HCT116 (cell line): ENCODE data around the gene PTGR1. TPM values are rescaled to one million over a fixed set of nuclear protein-coding genes. Genes with fewer than 3 reads are reported as not detected.
A peak's percentile ranks its signal among the peaks of the same experiment; 100 is the strongest.
"Not testable (repeated sequence)": the region's sequence is repeated elsewhere in the genome, so short reads cannot be mapped to it uniquely, and the experiment has no call there.

Experiments
- ATAC-seq: fragments of 200-7000 bp; cut with Tn5 transposase; 2 replicates; pipeline ENCODE4 v1.9.1; 2020; ENCODE audit warnings: mild to moderate bottlenecking, moderate library complexity
- BruUV-seq: library from RNA; stranded (reverse); fragments of 400-500 nt; replicated peaks from 2 replicates; lab custom pipeline; 2021; lab: Mats Ljungman, UMichigan
- CTCF ChIA-PET: fragments of 300-600 bp; sonication (Branson Sonifier 250); formaldehyde crosslinking; loops from one replicate; lab custom pipeline; 2021; ENCODE audit warnings: antibody characterized with exemption; lab: Charles Lee
- POLR2A ChIA-PET: fragments of 300-600, 350-600 bp; sonication (Branson Sonifier 250); formaldehyde crosslinking; loops from one replicate; lab custom pipeline; 2021; ENCODE audit warnings: antibody characterized with exemption; lab: Charles Lee
- RAD21 ChIA-PET, 2 experiments: fragments of 300-600 bp; sonication (Branson Sonifier 250); formaldehyde crosslinking; loops; one replicate each; lab custom pipeline; 2023; ENCODE audit warnings: low total read pairs in 2 of 2; ENCODE audit not compliant: uncharacterized antibody in 2 of 2, unreplicated experiment in 2 of 2, low non-redundant PET in 1 of 2; lab: Charles Lee
- DNase-seq: peaks from one replicate; pipeline ENCODE4 v3.0.0-alpha.2; 2010; ENCODE audit warnings: low read depth, low spot score
- H2AFZ ChIP-seq: fragments of 200-600 bp; shearing (Covaris generic), sonication (generic); 2 replicates; pipeline ENCODE4 v1.6.1; 2017; ENCODE audit warnings: low read depth, mixed run types, mixed read lengths, antibody characterized with exemption, low read length; ENCODE audit not compliant: poor library complexity, severe bottlenecking
- H3K27ac ChIP-seq: 2 replicates; pipeline ENCODE4 v1.5.1; 2012; ENCODE audit warnings: low read depth, low read length
- H3K27me3 ChIP-seq: fragments of 200-600 bp; sonication (generic); 2 replicates; pipeline ENCODE4 v1.6.1; 2016; ENCODE audit warnings: mixed run types, low read length, mixed read lengths; ENCODE audit not compliant: insufficient read depth
- H3K36me3 ChIP-seq, 2 experiments: fragments of 200-500 bp in 1 of 2; fragments of 200-600 bp in 1 of 2; sonication (Bioruptor generic) in 1 of 2; sonication (generic) in 1 of 2; 2 replicates each; pipeline versions ENCODE4 v1.5.1 to v1.6.1; 2014 to 2016; ENCODE audit warnings: low read length in 2 of 2, inconsistent platforms in 1 of 2, mixed read lengths in 1 of 2, mixed run types in 1 of 2; ENCODE audit not compliant: insufficient read depth in 2 of 2, control insufficient read depth in 1 of 2
- H3K4me1 ChIP-seq, 2 experiments: fragments of 200-600 bp in 1 of 2; sonication (generic) in 1 of 2; 2 replicates each; pipeline versions ENCODE4 v1.5.1 to v1.6.1; 2012 to 2017; ENCODE audit warnings: low read length in 2 of 2, inconsistent platforms in 1 of 2, mild to moderate bottlenecking in 1 of 2, mixed read lengths in 1 of 2, mixed run types in 1 of 2, moderate library complexity in 1 of 2; ENCODE audit not compliant: insufficient read depth in 2 of 2, control insufficient read depth in 1 of 2
- H3K4me2 ChIP-seq: fragments of 200-600 bp; sonication (generic); 2 replicates; pipeline ENCODE4 v1.6.1; 2017; ENCODE audit warnings: mixed run types, low read length, mixed read lengths
- H3K4me3 ChIP-seq, 2 experiments: fragments of 200-600 bp in 1 of 2; sonication (generic) in 1 of 2; replicated peaks in 1 of 2; 2 replicates each; pipeline ENCODE4 v1.5.1; 2011 to 2016; ENCODE audit warnings: low read length in 2 of 2, control low read depth in 1 of 2, low read depth in 1 of 2, mild to moderate bottlenecking in 1 of 2, mixed read lengths in 1 of 2, mixed run types in 1 of 2
- H3K79me2 ChIP-seq: fragments of 200-600 bp; sonication (generic); 2 replicates; pipeline ENCODE4 v1.6.1; 2017; ENCODE audit warnings: mild to moderate bottlenecking, mixed run types, low read length, moderate library complexity, mixed read lengths; ENCODE audit not compliant: insufficient read depth
- H3K9ac ChIP-seq: fragments of 200-600 bp; sonication (generic); 2 replicates; pipeline ENCODE4 v1.6.1; 2016; ENCODE audit warnings: low read length, mixed read lengths
- H3K9me2 ChIP-seq: fragments of 200-600 bp; sonication (generic), shearing (Covaris generic); 2 replicates; pipeline ENCODE4 v1.6.1; 2017; ENCODE audit warnings: mixed run types, mild to moderate bottlenecking, moderate library complexity; ENCODE audit not compliant: insufficient read depth
- H3K9me3 ChIP-seq, 2 experiments: fragments of 200-500 bp in 1 of 2; fragments of 200-600 bp in 1 of 2; sonication (Bioruptor generic) in 1 of 2; sonication (generic) in 1 of 2; 2 replicates each; pipeline ENCODE4 v1.6.1; 2014 to 2017; ENCODE audit warnings: low read length in 2 of 2, mixed read lengths in 2 of 2, inconsistent platforms in 1 of 2, low read depth in 1 of 2, mild to moderate bottlenecking in 1 of 2, mixed run types in 1 of 2, moderate library complexity in 1 of 2; ENCODE audit not compliant: control insufficient read depth in 1 of 2, insufficient read depth in 1 of 2
- H4K20me1 ChIP-seq: fragments of 200-600 bp; sonication (generic), shearing (Covaris generic); 2 replicates; pipeline ENCODE4 v1.6.1; 2017; ENCODE audit warnings: mixed run types, mild to moderate bottlenecking, moderate library complexity; ENCODE audit not compliant: insufficient read depth
- CTCF ChIP-seq, 3 experiments: fragments of 200-600 bp in 1 of 3; sonication (generic) in 1 of 3; IDR thresholded peaks in 2 of 3; conservative IDR thresholded peaks in 1 of 3; 2 replicates each; pipeline ENCODE4 v1.5.1; 2012 to 2017; ENCODE audit warnings: low read depth in 2 of 3, low read length in 2 of 3, antibody characterized with exemption in 1 of 3, borderline replicate concordance in 1 of 3, control low read depth in 1 of 3, mild to moderate bottlenecking in 1 of 3, mixed read lengths in 1 of 3, mixed run types in 1 of 3, moderate library complexity in 1 of 3; ENCODE audit not compliant: insufficient read depth in 1 of 3
- EGR1 ChIP-seq: IDR thresholded peaks from 2 replicates; pipeline ENCODE4 v1.6.1; 2012; ENCODE audit warnings: low read depth
- RAD21 ChIP-seq: IDR thresholded peaks from 2 replicates; pipeline ENCODE4 v1.6.1; 2012; ENCODE audit warnings: low read depth, mild to moderate bottlenecking
- SIN3A ChIP-seq: IDR thresholded peaks from 2 replicates; pipeline ENCODE4 v1.6.1; 2012; ENCODE audit warnings: low read depth
- YY1 ChIP-seq: IDR thresholded peaks from 2 replicates; pipeline ENCODE4 v1.6.1; 2011; ENCODE audit warnings: low read length, low read depth, moderate library complexity, mild to moderate bottlenecking; ENCODE audit not compliant: insufficient replicate concordance; ENCODE audit errors: extremely low read depth
- ZBTB33 ChIP-seq: IDR thresholded peaks from 2 replicates; pipeline ENCODE4 v1.6.1; 2011; ENCODE audit warnings: mild to moderate bottlenecking, low read length, moderate library complexity; ENCODE audit not compliant: insufficient replicate concordance; ENCODE audit errors: extremely low read depth
- intact Hi-C: fragments of 100-400 bp; cut with micrococcal nuclease; formaldehyde crosslinking; loops from 2 replicates; pipeline ENCODE4 v1.10.0; 2022
- total RNA-seq: library from RNA; stranded (reverse); gene quantifications from one replicate; pipeline ENCODE4 v1.2.1, GENCODE V29; 2021; ENCODE audit not compliant: unreplicated experiment

Gene PTGR1
- total RNA-seq, 1 experiment from 2014 or later, result 53.9 TPM

- Histone ChIP-seq H3K4me1 (peaks cover 7 to 10% of the 10 kb centered on the region in 2 experiments), H3K27ac (no peak overlapping the region), H3K9me2 (no peaks in the 10 kb centered on the region), H2AFZ (peak overlapping the region; percentile 78), H3K9ac (no peak overlapping the region), H3K9me3 (no peaks in the 10 kb centered on the region), H3K79me2 (no peaks in the 10 kb centered on the region), H3K4me3 (no peak overlapping the region), H3K36me3 (no peaks in the 10 kb centered on the region), H3K4me2 (0 out of 2 replicates have a peak overlapping the region, but pooled peaks have one; percentile 20), H4K20me1 (no peaks in the 10 kb centered on the region), H3K27me3 (no peaks in the 10 kb centered on the region)
- no peak for TF ChIP-seq EGR1
- TF ChIP-seq YY1, result peak; percentile 28
- TF ChIP-seq RAD21, result peak; percentile 84
- TF ChIP-seq ZBTB33, result no peak
- no peak for TF ChIP-seq SIN3A
- peak; percentile 79 to 96 (median 95) for TF ChIP-seq CTCF (IDR thresholded peaks at IDR 0.05 in 2 of 3, conservative IDR thresholded peaks at IDR 0.05 in 1 of 3; ENCODE audit: borderline replicate concordance in 1 of 3, insufficient read depth in 1 of 3, low read depth in 2 of 3, low read length in 2 of 3)
- intact Hi-C loops, result loop anchor here (1.0 to 5.0 kb wide), 2 partner anchors 25 to 985 kb away; no protein-coding TSS in a partner anchor
- DNase-seq (peak; percentile 39), ATAC-seq (peak; percentile 99)
- BruUV-seq, result no TSS peak
- CTCF ChIA-PET, result interaction anchor here (0.7 to 2.4 kb wide), 11 partner anchors 9 to 452 kb away, joined by 3 to 38 read pairs (median 3); partner anchors contain the start of genes DNAJC25 and PTGR1
- POLR2A ChIA-PET, result interaction anchor here (0.7 to 1.7 kb wide), 3 partner anchors 9 to 23 kb away, joined by 3 to 13 read pairs (median 3); partner anchors contain the start of gene DNAJC25
- RAD21 ChIA-PET, result interaction anchor here (0.6 to 1.6 kb wide), 3 partner anchors 23 to 24 kb away, joined by 3 to 11 read pairs (median 3); partner anchors contain the start of gene PTGR1 (in 2 of the 2)
Observed at GRCh38 chr9:111621895-111622480, 22.5 kb upstream of the PTGR1 start.

GRCh38 chr9:111617349-111617748 is 17.9 kb upstream of the PTGR1 start:
- H3K79me2 ChIP-seq, H3K4me2 ChIP-seq, H3K9ac ChIP-seq, H2AFZ ChIP-seq, H3K36me3 ChIP-seq, RAD21 ChIA-PET, POLR2A ChIA-PET, CTCF ChIA-PET, H4K20me1 ChIP-seq, H3K27ac ChIP-seq, H3K4me3 ChIP-seq, ATAC-seq, DNase-seq, H3K9me2 ChIP-seq, H3K27me3 ChIP-seq, H3K9me3 ChIP-seq, H3K4me1 ChIP-seq, intact Hi-C loops, BruUV-seq: not testable (repeated sequence)
